OCI-LY1 (cell line): ENCODE measurements around the gene DNAJC16.
A peak's percentile ranks its signal among the peaks of the same experiment; 100 is the strongest.

Experiments used
- H2AFZ ChIP-seq: fragments of 200-600 bp; sonication (generic), shearing (Covaris generic); 2 replicates; pipeline ENCODE4 v1.6.0; 2014; ENCODE audit warnings: antibody characterized with exemption, mild to moderate bottlenecking, low read length
- H3F3A ChIP-seq: fragments of 200-600 bp; sonication (generic), shearing (Covaris generic); 2 replicates; pipeline ENCODE4 v1.6.0; 2014; ENCODE audit warnings: mild to moderate bottlenecking, antibody characterized with exemption, low read length, moderate library complexity; ENCODE audit not compliant: insufficient read depth
- H3K27ac ChIP-seq: fragments of 200-600 bp; sonication (generic); 2 replicates; pipeline ENCODE4 v1.5.1; 2014; ENCODE audit warnings: low read length, mixed run types, mild to moderate bottlenecking, low read depth; ENCODE audit not compliant: poor library complexity, severe bottlenecking
- H3K27me3 ChIP-seq: fragments of 200-600 bp; sonication (generic); 2 replicates; pipeline ENCODE4 v1.6.0; 2014; ENCODE audit warnings: antibody characterized with exemption, mild to moderate bottlenecking, low read length, moderate library complexity; ENCODE audit not compliant: insufficient read depth
- H3K36me3 ChIP-seq: fragments of 200-600 bp; sonication (generic); 2 replicates; pipeline ENCODE4 v1.6.1; 2014; ENCODE audit warnings: mild to moderate bottlenecking, antibody characterized with exemption, low read length, moderate library complexity, mixed read lengths; ENCODE audit not compliant: insufficient read depth
- H3K4me1 ChIP-seq: fragments of 200-600 bp; sonication (generic); 2 replicates; pipeline ENCODE4 v1.5.1; 2014; ENCODE audit warnings: mild to moderate bottlenecking, low read length, moderate library complexity; ENCODE audit not compliant: insufficient read depth, severe bottlenecking
- H3K4me2 ChIP-seq: fragments of 200-600 bp; sonication (generic), shearing (Covaris generic); 2 replicates; pipeline ENCODE4 v1.6.1; 2014; ENCODE audit warnings: low read length
- H3K4me3 ChIP-seq: fragments of 200-600 bp; sonication (generic); 2 replicates; pipeline ENCODE4 v1.5.1; 2014; ENCODE audit warnings: low read length, low read depth, mild to moderate bottlenecking, mixed read lengths; ENCODE audit not compliant: poor library complexity, severe bottlenecking
- H3K79me2 ChIP-seq: fragments of 200-600 bp; shearing (Covaris generic); 2 replicates; pipeline ENCODE4 v1.6.1; 2016; ENCODE audit warnings: mixed run types, low read length, mixed read lengths; ENCODE audit not compliant: insufficient read depth
- H3K9ac ChIP-seq: fragments of 200-600 bp; sonication (generic), shearing (Covaris generic); 2 replicates; pipeline ENCODE4 v1.6.1; 2014; ENCODE audit warnings: mild to moderate bottlenecking, low read length, mixed read lengths
- H3K9me2 ChIP-seq: fragments of 200-600 bp; sonication (generic), shearing (Covaris generic); 2 replicates; pipeline ENCODE4 v1.6.1; 2014; ENCODE audit warnings: low read depth, mild to moderate bottlenecking, low read length, mixed read lengths
- H3K9me3 ChIP-seq: fragments of 200-600 bp; shearing (Covaris generic); 2 replicates; pipeline ENCODE4 v1.6.1; 2014; ENCODE audit warnings: low read length, mixed read lengths
- H4K20me1 ChIP-seq: fragments of 200-600 bp; sonication (generic), shearing (Covaris generic); 2 replicates; pipeline ENCODE4 v1.6.0; 2016; ENCODE audit warnings: mild to moderate bottlenecking, low read length; ENCODE audit not compliant: insufficient read depth
- CTCF ChIP-seq: fragments of 200-600 bp; sonication (generic), shearing (Covaris generic); IDR thresholded peaks from 2 replicates; pipeline ENCODE4 v1.5.1; 2017; ENCODE audit warnings: mild to moderate bottlenecking, antibody characterized with exemption, low read length, moderate library complexity, mixed read lengths
- EZH2 ChIP-seq: fragments of 200-600 bp; sonication (generic), shearing (Covaris generic); IDR thresholded peaks from 2 replicates; pipeline ENCODE4 v1.8.0; 2017; ENCODE audit warnings: borderline replicate concordance, mixed run types, mild to moderate bottlenecking, antibody characterized with exemption, low read length, moderate library complexity, mixed read lengths

Gene DNAJC16

GRCh38 chr1:15509586-15509985 is 17.1 kb upstream of the DNAJC16 start:
- Histone ChIP-seq H3K36me3 (no peaks in the 10 kb centered on the region), H3K27me3 (no peaks in the 10 kb centered on the region), H3K4me2 (no peak overlapping the region), H3K79me2 (no peaks in the 10 kb centered on the region), H3K9ac (no peak overlapping the region), H2AFZ (no peak overlapping the region), H3K27ac (peak overlapping the region; percentile 27), H3F3A (no peaks in the 10 kb centered on the region), H3K9me2 (no peaks in the 10 kb centered on the region), H4K20me1 (no peaks in the 10 kb centered on the region), H3K4me3 (no peak overlapping the region), H3K4me1 (peaks cover 16% of the 10 kb centered on the region), H3K9me3 (no peaks in the 10 kb centered on the region)
- no peak for TF ChIP-seq CTCF
- no peak for TF ChIP-seq EZH2

- Histone ChIP-seq H3K9me2 (no peaks in the 10 kb centered on the region), H3K9ac (no peak overlapping the region), H3K4me3 (no peak overlapping the region), H3K36me3 (no peaks in the 10 kb centered on the region), H2AFZ (no peak overlapping the region), H3K4me1 (peaks cover 24% of the 10 kb centered on the region), H3K27me3 (no peaks in the 10 kb centered on the region), H3F3A (no peaks in the 10 kb centered on the region), H3K27ac (no peak overlapping the region), H3K9me3 (no peaks in the 10 kb centered on the region), H3K79me2 (no peaks in the 10 kb centered on the region), H3K4me2 (no peak overlapping the region), H4K20me1 (no peaks in the 10 kb centered on the region)
- TF ChIP-seq EZH2 (no peak), CTCF (no peak)
These were observed 15.8 kb upstream of the DNAJC16 start for GRCh38 chr1:15510611-15511405.

- no peaks in the 10 kb centered on the region for H4K20me1 ChIP-seq
- peaks cover 24% of the 10 kb centered on the region for H3K4me1 ChIP-seq
- no peaks in the 10 kb centered on the region for H3K9me2 ChIP-seq
- no peaks in the 10 kb centered on the region for H3K9me3 ChIP-seq
- H3K9ac ChIP-seq: no peak overlapping the region
- H3K79me2 ChIP-seq: no peaks in the 10 kb centered on the region
- H2AFZ ChIP-seq: no peak overlapping the region
- no peak overlapping the region for H3K4me3 ChIP-seq
- no peaks in the 10 kb centered on the region for H3K27me3 ChIP-seq
- peaks cover 7% of the 10 kb centered on the region; the same call in 1 of the 2 replicates for H3K36me3 ChIP-seq
- no peaks in the 10 kb centered on the region for H3F3A ChIP-seq
- no peak overlapping the region for H3K4me2 ChIP-seq
- TF ChIP-seq EZH2: no peak
- no peak for TF ChIP-seq CTCF
- no peak overlapping the region for H3K27ac ChIP-seq
These were observed 13.5 kb upstream of the DNAJC16 start for GRCh38 chr1:15513192-15513591.
